HCT116 (cell line): ENCODE results near the gene METTL21C. TPM values are rescaled to one million over a fixed set of nuclear protein-coding genes. Genes with fewer than 3 reads are reported as not detected.

Experiments
- ATAC-seq: fragments of 200-7000 bp; cut with Tn5 transposase; 2 replicates; pipeline ENCODE4 v1.9.1; 2020; ENCODE audit warnings: mild to moderate bottlenecking, moderate library complexity
- BruUV-seq: library from RNA; stranded (reverse); fragments of 400-500 nt; replicated peaks from 2 replicates; lab custom pipeline; 2021; lab: Mats Ljungman, UMichigan
- CTCF ChIA-PET: fragments of 300-600 bp; sonication (Branson Sonifier 250); formaldehyde crosslinking; loops from one replicate; lab custom pipeline; 2021; ENCODE audit warnings: antibody characterized with exemption; lab: Charles Lee
- POLR2A ChIA-PET: fragments of 300-600, 350-600 bp; sonication (Branson Sonifier 250); formaldehyde crosslinking; loops from one replicate; lab custom pipeline; 2021; ENCODE audit warnings: antibody characterized with exemption; lab: Charles Lee
- RAD21 ChIA-PET, 2 experiments: fragments of 300-600 bp; sonication (Branson Sonifier 250); formaldehyde crosslinking; loops; one replicate each; lab custom pipeline; 2023; ENCODE audit warnings: low total read pairs in 2 of 2; ENCODE audit not compliant: uncharacterized antibody in 2 of 2, unreplicated experiment in 2 of 2, low non-redundant PET in 1 of 2; lab: Charles Lee
- DNase-seq: peaks from one replicate; pipeline ENCODE4 v3.0.0-alpha.2; 2010; ENCODE audit warnings: low read depth, low spot score
- H2AFZ ChIP-seq: fragments of 200-600 bp; shearing (Covaris generic), sonication (generic); 2 replicates; pipeline ENCODE4 v1.6.1; 2017; ENCODE audit warnings: low read depth, mixed run types, mixed read lengths, antibody characterized with exemption, low read length; ENCODE audit not compliant: poor library complexity, severe bottlenecking
- H3K27ac ChIP-seq: 2 replicates; pipeline ENCODE4 v1.5.1; 2012; ENCODE audit warnings: low read depth, low read length
- H3K27me3 ChIP-seq: fragments of 200-600 bp; sonication (generic); 2 replicates; pipeline ENCODE4 v1.6.1; 2016; ENCODE audit warnings: mixed run types, low read length, mixed read lengths; ENCODE audit not compliant: insufficient read depth
- H3K36me3 ChIP-seq, 2 experiments: fragments of 200-500 bp in 1 of 2; fragments of 200-600 bp in 1 of 2; sonication (Bioruptor generic) in 1 of 2; sonication (generic) in 1 of 2; 2 replicates each; pipeline versions ENCODE4 v1.5.1 to v1.6.1; 2014 to 2016; ENCODE audit warnings: low read length in 2 of 2, inconsistent platforms in 1 of 2, mixed read lengths in 1 of 2, mixed run types in 1 of 2; ENCODE audit not compliant: insufficient read depth in 2 of 2, control insufficient read depth in 1 of 2
- H3K4me1 ChIP-seq, 2 experiments: fragments of 200-600 bp in 1 of 2; sonication (generic) in 1 of 2; 2 replicates each; pipeline versions ENCODE4 v1.5.1 to v1.6.1; 2012 to 2017; ENCODE audit warnings: low read length in 2 of 2, inconsistent platforms in 1 of 2, mild to moderate bottlenecking in 1 of 2, mixed read lengths in 1 of 2, mixed run types in 1 of 2, moderate library complexity in 1 of 2; ENCODE audit not compliant: insufficient read depth in 2 of 2, control insufficient read depth in 1 of 2
- H3K4me2 ChIP-seq: fragments of 200-600 bp; sonication (generic); 2 replicates; pipeline ENCODE4 v1.6.1; 2017; ENCODE audit warnings: mixed run types, low read length, mixed read lengths
- H3K4me3 ChIP-seq, 2 experiments: fragments of 200-600 bp in 1 of 2; sonication (generic) in 1 of 2; replicated peaks in 1 of 2; 2 replicates each; pipeline ENCODE4 v1.5.1; 2011 to 2016; ENCODE audit warnings: low read length in 2 of 2, control low read depth in 1 of 2, low read depth in 1 of 2, mild to moderate bottlenecking in 1 of 2, mixed read lengths in 1 of 2, mixed run types in 1 of 2
- H3K79me2 ChIP-seq: fragments of 200-600 bp; sonication (generic); 2 replicates; pipeline ENCODE4 v1.6.1; 2017; ENCODE audit warnings: mild to moderate bottlenecking, mixed run types, low read length, moderate library complexity, mixed read lengths; ENCODE audit not compliant: insufficient read depth
- H3K9ac ChIP-seq: fragments of 200-600 bp; sonication (generic); 2 replicates; pipeline ENCODE4 v1.6.1; 2016; ENCODE audit warnings: low read length, mixed read lengths
- H3K9me2 ChIP-seq: fragments of 200-600 bp; sonication (generic), shearing (Covaris generic); 2 replicates; pipeline ENCODE4 v1.6.1; 2017; ENCODE audit warnings: mixed run types, mild to moderate bottlenecking, moderate library complexity; ENCODE audit not compliant: insufficient read depth
- H3K9me3 ChIP-seq, 2 experiments: fragments of 200-500 bp in 1 of 2; fragments of 200-600 bp in 1 of 2; sonication (Bioruptor generic) in 1 of 2; sonication (generic) in 1 of 2; 2 replicates each; pipeline ENCODE4 v1.6.1; 2014 to 2017; ENCODE audit warnings: low read length in 2 of 2, mixed read lengths in 2 of 2, inconsistent platforms in 1 of 2, low read depth in 1 of 2, mild to moderate bottlenecking in 1 of 2, mixed run types in 1 of 2, moderate library complexity in 1 of 2; ENCODE audit not compliant: control insufficient read depth in 1 of 2, insufficient read depth in 1 of 2
- H4K20me1 ChIP-seq: fragments of 200-600 bp; sonication (generic), shearing (Covaris generic); 2 replicates; pipeline ENCODE4 v1.6.1; 2017; ENCODE audit warnings: mixed run types, mild to moderate bottlenecking, moderate library complexity; ENCODE audit not compliant: insufficient read depth
- CBX3 ChIP-seq: IDR thresholded peaks from 2 replicates; pipeline ENCODE4 v1.6.1; 2012; ENCODE audit warnings: low read depth
- CTCF ChIP-seq, 3 experiments: fragments of 200-600 bp in 1 of 3; sonication (generic) in 1 of 3; IDR thresholded peaks in 2 of 3; conservative IDR thresholded peaks in 1 of 3; 2 replicates each; pipeline ENCODE4 v1.5.1; 2012 to 2017; ENCODE audit warnings: low read depth in 2 of 3, low read length in 2 of 3, antibody characterized with exemption in 1 of 3, borderline replicate concordance in 1 of 3, control low read depth in 1 of 3, mild to moderate bottlenecking in 1 of 3, mixed read lengths in 1 of 3, mixed run types in 1 of 3, moderate library complexity in 1 of 3; ENCODE audit not compliant: insufficient read depth in 1 of 3
- MAX ChIP-seq: IDR thresholded peaks from 2 replicates; pipeline ENCODE4 v1.6.1; 2012
- POLR2AphosphoS5 ChIP-seq: IDR thresholded peaks from 2 replicates; pipeline ENCODE4 v1.6.1; 2011; ENCODE audit warnings: mild to moderate bottlenecking, low read depth, low read length, moderate library complexity
- REST ChIP-seq: IDR thresholded peaks from 2 replicates; pipeline ENCODE4 v1.6.1; 2012; ENCODE audit warnings: low read depth
- SRF ChIP-seq: IDR thresholded peaks from 2 replicates; pipeline ENCODE4 v1.6.1; 2012; ENCODE audit warnings: low read depth
- TCF7L2 ChIP-seq: IDR thresholded peaks from 2 replicates; pipeline ENCODE4 v1.7.0; 2011; ENCODE audit warnings: borderline replicate concordance, inconsistent platforms; ENCODE audit not compliant: insufficient read depth, insufficient read length; ENCODE audit errors: extremely low read depth
- ZNF274 ChIP-seq: fragments of 200-500 bp; sonication (Bioruptor generic); IDR thresholded peaks from 2 replicates; pipeline ENCODE4 v1.6.1; 2014; ENCODE audit warnings: mild to moderate bottlenecking, low read depth, low read length, inconsistent platforms
- intact Hi-C: fragments of 100-400 bp; cut with micrococcal nuclease; formaldehyde crosslinking; loops from 2 replicates; pipeline ENCODE4 v1.10.0; 2022
- total RNA-seq: library from RNA; stranded (reverse); gene quantifications from one replicate; pipeline ENCODE4 v1.2.1, GENCODE V29; 2021; ENCODE audit not compliant: unreplicated experiment

Gene METTL21C
- total RNA-seq, 1 experiment from 2014 or later: not detected

DNA sequence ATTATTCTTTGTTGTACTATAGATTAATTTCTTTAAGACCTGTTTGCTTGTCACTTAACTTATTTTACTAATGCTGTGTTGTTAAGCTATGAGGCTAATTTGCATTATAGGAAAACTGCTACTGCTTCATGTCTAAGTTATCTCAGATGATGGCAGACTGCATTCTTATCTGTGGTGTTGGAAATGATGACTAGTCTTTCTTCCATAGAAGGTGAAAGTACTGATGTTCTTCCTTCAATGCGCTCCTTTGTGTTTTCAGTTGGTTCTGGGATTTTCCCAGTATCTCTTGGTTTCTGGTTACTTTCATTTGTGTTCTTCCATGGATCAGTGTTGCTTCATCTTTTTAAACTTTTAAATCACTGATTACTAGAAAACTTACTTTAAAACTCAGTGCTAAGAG is 51.2 kb downstream of the METTL21C start:
- Histone ChIP-seq H3K27ac (no peak overlapping the region), H3K36me3 (peaks cover 23 to 43% of the 10 kb centered on the region in 2 experiments), H3K9ac (no peak overlapping the region), H3K9me2 (no peaks in the 10 kb centered on the region), H4K20me1 (no peaks in the 10 kb centered on the region), H3K9me3 (no peaks in the 10 kb centered on the region), H3K4me1 (no peaks in the 10 kb centered on the region), H3K79me2 (no peaks in the 10 kb centered on the region), H3K4me3 (no peak overlapping the region), H3K27me3 (no peaks in the 10 kb centered on the region), H2AFZ (no peak overlapping the region), H3K4me2 (no peak overlapping the region)
- CTCF ChIA-PET: no interaction called here
- POLR2A ChIA-PET: no interaction called here
- no peak for TF ChIP-seq CTCF (IDR thresholded peaks at IDR 0.05 in 2 of 3, conservative IDR thresholded peaks at IDR 0.05 in 1 of 3; ENCODE audit: borderline replicate concordance in 1 of 3, insufficient read depth in 1 of 3, low read depth in 2 of 3, low read length in 2 of 3)
- TF ChIP-seq SRF: no peak
- TF ChIP-seq MAX: no peak
- TF ChIP-seq REST: no peak
- TF ChIP-seq TCF7L2: no peak
- TF ChIP-seq CBX3: no peak
- TF ChIP-seq ZNF274: no peak
- no peak for TF ChIP-seq POLR2AphosphoS5
- DNase-seq (no peak), ATAC-seq (no peak)
- intact Hi-C loops: no loop called here
- RAD21 ChIA-PET: no interaction called here
- no TSS peak for BruUV-seq
